ENCODE results near the gene IL1RL1.

DNA sequence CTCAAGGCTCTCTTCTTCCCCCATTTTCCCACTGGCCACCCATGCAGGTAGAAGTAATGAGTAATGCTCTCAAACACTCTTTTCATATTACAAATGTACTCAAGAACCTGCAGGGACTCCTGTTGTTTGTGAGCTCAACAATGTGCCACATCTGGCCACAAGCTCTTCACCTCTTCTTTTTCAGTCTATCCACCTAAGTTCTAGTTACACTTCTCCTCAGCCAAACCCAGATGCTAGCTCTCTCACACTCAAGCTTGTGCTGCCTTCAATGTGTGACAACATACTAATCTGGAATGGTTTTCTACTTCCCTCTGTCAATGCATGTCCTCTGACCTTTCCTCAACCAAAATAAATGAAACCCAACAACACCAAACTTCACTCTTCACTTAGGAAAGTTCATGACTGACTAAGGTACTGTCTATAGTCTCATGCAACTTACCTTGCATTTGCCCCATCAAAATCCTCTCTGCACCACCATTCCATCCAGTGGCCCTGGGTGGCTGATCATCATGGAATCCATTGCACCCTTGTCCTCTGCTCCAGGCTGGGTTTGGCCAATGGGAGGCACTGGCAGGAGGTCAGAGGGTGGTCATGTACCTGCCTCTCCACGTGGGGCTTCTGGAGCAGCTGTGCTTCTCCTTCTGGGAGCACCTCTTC lies 38.9 kb downstream of the IL1RL1 start:
- TF ChIP-seq, protein P1, sequence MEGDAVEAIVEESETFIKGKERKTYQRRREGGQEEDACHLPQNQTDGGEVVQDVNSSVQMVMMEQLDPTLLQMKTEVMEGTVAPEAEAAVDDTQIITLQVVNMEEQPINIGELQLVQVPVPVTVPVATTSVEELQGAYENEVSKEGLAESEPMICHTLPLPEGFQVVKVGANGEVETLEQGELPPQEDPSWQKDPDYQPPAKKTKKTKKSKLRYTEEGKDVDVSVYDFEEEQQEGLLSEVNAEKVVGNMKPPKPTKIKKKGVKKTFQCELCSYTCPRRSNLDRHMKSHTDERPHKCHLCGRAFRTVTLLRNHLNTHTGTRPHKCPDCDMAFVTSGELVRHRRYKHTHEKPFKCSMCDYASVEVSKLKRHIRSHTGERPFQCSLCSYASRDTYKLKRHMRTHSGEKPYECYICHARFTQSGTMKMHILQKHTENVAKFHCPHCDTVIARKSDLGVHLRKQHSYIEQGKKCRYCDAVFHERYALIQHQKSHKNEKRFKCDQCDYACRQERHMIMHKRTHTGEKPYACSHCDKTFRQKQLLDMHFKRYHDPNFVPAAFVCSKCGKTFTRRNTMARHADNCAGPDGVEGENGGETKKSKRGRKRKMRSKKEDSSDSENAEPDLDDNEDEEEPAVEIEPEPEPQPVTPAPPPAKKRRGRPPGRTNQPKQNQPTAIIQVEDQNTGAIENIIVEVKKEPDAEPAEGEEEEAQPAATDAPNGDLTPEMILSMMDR (IDR thresholded peaks at IDR 0.05): no peak
- TF ChIP-seq POLR2A (IDR thresholded peaks at IDR 0.05; ENCODE audit: low read depth) (no peak), POLR2AphosphoS5 (IDR thresholded peaks at IDR 0.05) (no peak)

Measured in esophagus muscularis mucosa (tissue), 3 donors.